Peyer's patch (tissue), 4 donors: ENCODE results near the gene GAA. TPM values are rescaled to one million over a fixed set of nuclear protein-coding genes. Genes with fewer than 3 reads are reported as not detected.

Source experiments
- DNase-seq, 3 donors: peaks; one replicate each; pipeline ENCODE4 v3.0.0-alpha.2; 2017 to 2019
- H3K27ac ChIP-seq, 4 donors: fragments of 200-600 bp; sonication (generic); one replicate each; pipeline ENCODE4 v1.5.1; 2016 to 2019
- H3K27me3 ChIP-seq, 2 donors: fragments of 200-600 bp; sonication (generic); one replicate each; pipeline ENCODE4 v1.5.1; 2019
- H3K36me3 ChIP-seq, 3 donors: fragments of 200-600 bp; sonication (generic); one replicate each; pipeline ENCODE4 v1.5.1; 2016 to 2019
- H3K4me1 ChIP-seq, 4 donors: fragments of 200-600 bp; sonication (generic); one replicate each; pipeline ENCODE4 v1.5.1; 2016 to 2019
- H3K4me3 ChIP-seq, 4 donors: fragments of 200-600 bp; sonication (generic); 1 replicate in 3 of 4; 2 replicates in 1 of 4; pipeline ENCODE4 v1.5.1; 2016 to 2019; ENCODE audit warnings: mild to moderate bottlenecking in 1 of 4
- H3K9me3 ChIP-seq, 4 donors: fragments of 200-600 bp; sonication (generic); one replicate each; pipeline ENCODE4 v1.5.1; 2016 to 2019; ENCODE audit warnings: mild to moderate bottlenecking in 1 of 4
- CTCF ChIP-seq, 6 experiments: fragments of 450-650 bp in 4 of 6; fragments of 200-600 bp in 2 of 6; sonication (generic) in 1 of 6; IDR thresholded peaks; one replicate each; pipeline ENCODE4 v1.5.1; 2017 to 2019; ENCODE audit warnings: antibody characterized with exemption in 6 of 6, mild to moderate bottlenecking in 3 of 6, moderate library complexity in 1 of 6
- POLR2A ChIP-seq, 2 donors: fragments of 450-650 bp; IDR thresholded peaks; one replicate each; pipeline ENCODE4 v1.5.1; 2017; ENCODE audit warnings: antibody characterized with exemption in 2 of 2, mild to moderate bottlenecking in 2 of 2, moderate library complexity in 2 of 2
- total RNA-seq, 4 donors: library from RNA; depleted of rRNA; stranded (reverse); fragments of >200 nt; gene quantifications; one replicate each; pipeline ENCODE4 v1.1.0, GENCODE V29; 2016

The GAA gene
- total RNA-seq, 4 donors from 2014 or later, result 33.8 to 88.1 (median 42.3) TPM

GRCh38 chr17:80118601-80119270 is 17.4 kb downstream of the GAA start:
- H3K27me3 ChIP-seq, result no peaks in the 10 kb centered on the region
- no peak for TF ChIP-seq POLR2A (IDR thresholded peaks at IDR 0.05)
- TF ChIP-seq CTCF (IDR thresholded peaks at IDR 0.05), result no peak
- no peak overlapping the region for H3K27ac ChIP-seq
- no peaks in the 10 kb centered on the region for H3K36me3 ChIP-seq
- H3K9me3 ChIP-seq, result no peaks in the 10 kb centered on the region
- no peak overlapping the region for H3K4me3 ChIP-seq
- H3K4me1 ChIP-seq, result no peaks in the 10 kb centered on the region
- DNase-seq, result peak in 1 of 3 donors; percentile 40

GRCh38 chr17:80119271-80119791 is 17.9 kb downstream of the GAA start:
- no peaks in the 10 kb centered on the region for H3K36me3 ChIP-seq

GRCh38 chr17:80119839-80120238 is 18.5 kb downstream of the GAA start:
- TF ChIP-seq POLR2A (IDR thresholded peaks at IDR 0.05) (no peak), CTCF (IDR thresholded peaks at IDR 0.05) (no peak)
- Histone ChIP-seq H3K4me3 (no peak overlapping the region), H3K36me3 (no peaks in the 10 kb centered on the region), H3K27ac (no peak overlapping the region), H3K27me3 (no peaks in the 10 kb centered on the region), H3K9me3 (no peaks in the 10 kb centered on the region), H3K4me1 (no peaks in the 10 kb centered on the region)
- peak in 1 of 3 donors; percentile 35 for DNase-seq

More at GRCh38 chr17:80119271-80119791, 17.9 kb downstream of the GAA start:
- Histone ChIP-seq H3K4me1 (no peaks in the 10 kb centered on the region), H3K4me3 (no peak overlapping the region), H3K9me3 (no peaks in the 10 kb centered on the region), H3K27ac (no peak overlapping the region), H3K27me3 (no peaks in the 10 kb centered on the region)
- peak in 1 of 3 donors; percentile 37 for DNase-seq
- TF ChIP-seq POLR2A (IDR thresholded peaks at IDR 0.05), result no peak
- no peak for TF ChIP-seq CTCF (IDR thresholded peaks at IDR 0.05)

- Histone ChIP-seq H3K27me3 (no peaks in the 10 kb centered on the region), H3K4me1 (no peaks in the 10 kb centered on the region), H3K4me3 (no peak overlapping the region), H3K9me3 (no peaks in the 10 kb centered on the region), H3K27ac (no peak overlapping the region), H3K36me3 (no peaks in the 10 kb centered on the region)
- peak in 1 of 3 donors; percentile 38 for DNase-seq
- TF ChIP-seq CTCF (IDR thresholded peaks at IDR 0.05), result no peak
- TF ChIP-seq POLR2A (IDR thresholded peaks at IDR 0.05), result no peak
Observed at GRCh38 chr17:80122026-80122575, 20.7 kb downstream of the GAA start.

GRCh38 chr17:80122926-80123505 is 21.6 kb downstream of the GAA start:
- no peak for DNase-seq
- Histone ChIP-seq H3K27me3 (no peaks in the 10 kb centered on the region), H3K4me1 (no peaks in the 10 kb centered on the region), H3K9me3 (no peaks in the 10 kb centered on the region), H3K4me3 (no peak overlapping the region), H3K36me3 (no peaks in the 10 kb centered on the region), H3K27ac (no peak overlapping the region)
- TF ChIP-seq CTCF (IDR thresholded peaks at IDR 0.05), result no peak
- TF ChIP-seq POLR2A (IDR thresholded peaks at IDR 0.05), result no peak
